C4-2B (cell line): ENCODE measurements around the gene ATAD3C.

Source experiments
- H3K27ac ChIP-seq: fragments of 450-650 bp; 2 replicates; pipeline ENCODE4 v1.5.1; 2017
- CTCF ChIP-seq: fragments of 450-650 bp; conservative IDR thresholded peaks from 2 replicates; pipeline ENCODE4 v1.5.1; 2017; ENCODE audit warnings: mild to moderate bottlenecking
- ZFX ChIP-seq: fragments of 450-650 bp; IDR thresholded peaks from 2 replicates; pipeline ENCODE4 v1.6.1; 2017

ATAD3C gene

DNA sequence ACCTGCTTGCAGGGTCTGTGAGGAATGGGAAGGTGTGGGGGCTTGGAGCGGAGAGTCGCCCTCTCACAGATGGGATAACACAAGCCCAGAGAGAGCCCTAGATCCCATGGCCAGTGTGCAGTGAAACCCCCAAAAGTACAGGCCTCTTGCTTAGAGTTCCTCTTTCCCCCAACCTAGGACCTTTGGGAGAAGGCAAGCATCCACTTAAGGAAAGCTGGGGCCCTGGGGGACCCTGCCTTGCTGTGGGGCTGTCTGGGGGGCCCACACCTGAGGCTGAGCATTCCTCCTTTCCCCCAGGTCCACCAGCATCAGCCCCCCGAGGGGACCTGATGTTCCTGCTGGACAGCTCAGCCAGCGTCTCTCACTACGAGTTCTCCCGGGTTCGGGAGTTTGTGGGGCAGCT is 12.9 kb upstream of the ATAD3C start:
- TF ChIP-seq ZFX (no peak), CTCF (no peak)
- H3K27ac ChIP-seq: peak overlapping the region; percentile 100

DNA sequence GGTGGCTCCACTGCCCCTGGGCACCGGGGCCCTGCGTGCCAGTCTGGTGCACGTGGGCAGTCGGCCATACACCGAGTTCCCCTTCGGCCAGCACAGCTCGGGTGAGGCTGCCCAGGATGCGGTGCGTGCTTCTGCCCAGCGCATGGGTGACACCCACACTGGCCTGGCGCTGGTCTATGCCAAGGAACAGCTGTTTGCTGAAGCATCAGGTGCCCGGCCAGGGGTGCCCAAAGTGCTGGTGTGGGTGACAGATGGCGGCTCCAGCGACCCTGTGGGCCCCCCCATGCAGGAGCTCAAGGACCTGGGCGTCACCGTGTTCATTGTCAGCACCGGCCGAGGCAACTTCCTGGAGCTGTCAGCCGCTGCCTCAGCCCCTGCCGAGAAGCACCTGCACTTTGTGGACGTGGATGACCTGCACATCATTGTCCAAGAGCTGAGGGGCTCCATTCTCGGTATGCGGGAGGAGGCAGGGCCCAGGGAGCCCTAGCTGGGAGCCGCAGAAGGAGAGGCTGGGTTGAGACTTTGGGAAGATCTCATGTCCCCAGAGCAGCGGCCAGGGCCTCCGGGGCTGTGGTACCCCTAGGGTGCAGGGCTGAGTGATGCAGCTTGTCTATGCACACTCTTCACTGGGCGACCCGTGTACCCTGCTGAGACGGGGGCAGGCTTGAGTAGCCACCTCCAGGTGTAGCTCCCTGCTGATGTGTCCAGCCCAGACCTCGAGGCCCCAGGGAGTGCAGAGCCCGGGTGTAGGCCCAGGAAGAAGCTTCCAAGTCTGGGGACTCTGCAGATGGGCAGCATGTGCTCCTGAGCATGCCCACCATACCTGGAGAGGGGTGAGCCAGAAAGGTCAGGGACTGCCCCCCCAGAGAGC is 12.2 kb upstream of the ATAD3C start:
- no peak for TF ChIP-seq CTCF
- TF ChIP-seq ZFX: no peak
- H3K27ac ChIP-seq: peak overlapping the region; percentile 100

GRCh38 chr1:1437904-1438376 is 11.5 kb upstream of the ATAD3C start:
- H3K27ac ChIP-seq: no peak overlapping the region
- no peak for TF ChIP-seq CTCF
- no peak for TF ChIP-seq ZFX

DNA sequence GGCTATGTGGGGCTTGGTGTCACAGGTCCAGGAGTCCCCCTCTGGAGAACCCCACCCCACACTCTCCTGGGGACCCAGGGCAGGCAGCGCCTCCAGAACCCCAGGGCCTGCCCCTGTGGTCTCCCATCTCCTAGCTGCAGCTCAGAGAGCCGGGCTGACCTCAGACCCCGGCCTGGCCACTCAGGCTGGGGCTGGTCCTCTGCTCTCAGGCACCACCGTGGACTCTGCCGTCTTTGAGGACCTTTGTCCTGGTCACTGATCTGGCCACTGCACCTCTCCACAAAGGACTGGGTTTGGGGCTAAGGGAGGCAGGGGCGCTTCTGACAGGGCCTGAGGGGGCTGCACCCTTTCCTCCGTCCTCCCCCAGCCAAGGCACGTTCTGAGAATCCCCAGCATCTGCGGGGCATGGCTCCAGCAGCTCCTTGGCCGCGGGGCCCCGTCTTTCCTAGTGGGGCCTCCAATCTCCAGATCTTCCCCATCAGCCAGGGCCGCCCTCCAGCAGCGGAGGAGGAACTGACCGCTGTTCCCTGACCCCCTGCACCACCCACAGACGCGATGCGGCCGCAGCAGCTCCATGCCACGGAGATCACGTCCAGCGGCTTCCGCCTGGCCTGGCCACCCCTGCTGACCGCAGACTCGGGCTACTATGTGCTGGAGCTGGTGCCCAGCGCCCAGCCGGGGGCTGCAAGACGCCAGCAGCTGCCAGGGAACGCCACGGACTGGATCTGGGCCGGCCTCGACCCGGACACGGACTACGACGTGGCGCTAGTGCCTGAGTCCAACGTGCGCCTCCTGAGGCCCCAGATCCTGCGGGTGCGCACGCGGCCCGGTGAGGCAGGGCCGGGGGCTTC is 10.7 kb upstream of the ATAD3C start:
- H3K27ac ChIP-seq: no peak overlapping the region
- TF ChIP-seq ZFX (no peak), CTCF (no peak)

- H3K27ac ChIP-seq: no peak overlapping the region
- no peak for TF ChIP-seq CTCF
- no peak for TF ChIP-seq ZFX
Measured at GRCh38 chr1:1439546-1440261, 9.8 kb upstream of the ATAD3C start.

GRCh38 chr1:1440262-1441001 is 9.1 kb upstream of the ATAD3C start:
- TF ChIP-seq CTCF (no peak), ZFX (no peak)
- H3K27ac ChIP-seq: no peak overlapping the region
